ENCODE results near the gene TFCP2. TPM values are rescaled to one million over a fixed set of nuclear protein-coding genes. Genes with fewer than 3 reads are reported as not detected.
"Not testable (repeated sequence)": the region's sequence is repeated elsewhere in the genome, so short reads cannot be mapped to it uniquely, and the experiment has no call there.

The TFCP2 gene
- total and polyA plus RNA-seq, 5 experiments from 2014 or later = 8.0 to 34.9 (median 16.7) TPM

DNA sequence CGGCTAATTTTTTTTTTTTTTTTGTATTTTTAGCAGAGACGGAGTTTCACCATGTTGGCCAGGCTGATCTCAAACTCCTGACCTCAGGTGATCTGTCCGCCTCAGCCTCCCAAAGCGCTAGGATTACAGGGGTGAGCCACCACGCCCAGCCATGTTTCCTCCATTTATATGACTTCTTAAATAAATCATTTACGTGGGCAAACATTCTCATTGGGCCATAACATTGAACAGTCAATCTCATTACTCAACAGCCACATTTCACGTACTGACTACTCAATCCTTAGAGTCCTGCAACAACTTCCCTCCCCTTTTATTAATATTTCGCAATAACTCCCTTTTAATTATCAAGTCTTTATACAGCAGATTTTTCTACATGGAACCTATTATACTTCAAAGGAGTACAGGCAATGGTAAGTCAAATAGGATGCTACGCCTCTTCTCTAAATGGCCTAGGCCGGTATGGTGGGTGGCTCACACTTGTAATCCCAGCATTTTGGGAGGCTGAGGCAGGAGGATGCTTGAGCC, 82.2 kb downstream of the TFCP2 start:
- POLR2A ChIA-PET = interaction anchor here (0.5 to 0.8 kb wide), 2 partner anchors 58 to 146 kb away, joined by 3 to 4 read pairs; no protein-coding TSS in a partner anchor
- Mint-ChIP-seq H3K4me1 (peaks cover 0 to 1% (median 0%) of the 10 kb centered on the region in 4 donors), H3K9me3 (no peaks in the 10 kb centered on the region), H3K27me3 (no peaks in the 10 kb centered on the region), H3K4me3 (no peak overlapping the region), H3K27ac (peak overlapping the region in 2 of 10 donors; percentile 31 to 48), H3K36me3 (peaks cover 0 to 31% (median 6%) of the 10 kb centered on the region in 3 donors)
- no peak for DNase-seq
- ATAC-seq = no peak

DNA sequence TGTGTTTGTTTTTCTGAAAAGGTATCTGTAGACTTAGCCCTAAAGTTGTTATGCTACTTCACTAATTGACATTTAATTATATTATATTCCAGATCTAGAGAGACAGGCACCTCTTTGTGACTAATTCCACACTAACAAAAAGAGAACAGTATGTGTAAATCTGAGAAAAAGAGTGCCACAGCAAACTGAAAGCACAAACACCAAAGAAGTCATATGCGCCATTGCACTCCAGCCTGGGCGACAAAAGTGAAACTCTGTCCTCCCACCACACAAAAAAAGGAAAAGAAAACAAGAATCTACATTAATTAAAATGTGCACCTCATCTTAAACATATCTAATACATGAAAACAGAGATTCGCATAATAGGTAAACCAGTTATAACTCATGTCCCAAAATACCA, 85.1 kb downstream of the TFCP2 start:
- DNase-seq (no peak), ATAC-seq (no peak)
- Mint-ChIP-seq H3K27ac (peak overlapping the region in 2 of 10 donors; percentile 19 to 47), H3K36me3 (peaks cover 0 to 6% (median 0%) of the 10 kb centered on the region in 3 donors), H3K4me1 (peaks cover 6 to 10% (median 8%) of the 10 kb centered on the region in 4 donors), H3K27me3 (no peaks in the 10 kb centered on the region), H3K9me3 (no peaks in the 10 kb centered on the region), H3K4me3 (no peak overlapping the region)
- POLR2A ChIA-PET = no interaction called here

DNA sequence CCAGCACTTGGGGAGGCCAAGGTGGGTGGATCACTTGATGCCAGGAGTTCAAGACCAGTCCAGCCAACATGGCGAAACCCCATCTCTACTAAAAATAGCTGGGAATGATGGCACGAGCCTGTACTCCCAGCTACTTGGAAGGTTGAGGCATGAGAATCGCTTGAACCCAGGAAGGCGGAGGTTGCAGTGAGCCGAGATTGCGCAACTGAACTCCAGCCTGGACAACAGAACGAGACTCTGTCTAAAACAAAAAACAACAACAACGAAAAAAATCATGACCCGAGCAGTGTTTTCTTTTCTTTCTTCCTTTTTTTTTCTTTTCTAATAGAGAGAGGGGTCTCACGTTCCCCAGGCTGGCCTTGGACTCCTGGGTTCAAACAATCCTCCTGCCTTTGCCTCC, 86.0 kb downstream of the TFCP2 start:
- DNase-seq (no peak), ATAC-seq (no peak)
- H3K36me3 Mint-ChIP-seq = peaks cover 0 to 6% (median 0%) of the 10 kb centered on the region in 3 donors
- no peaks in the 10 kb centered on the region for H3K9me3 Mint-ChIP-seq
- peaks cover 15 to 19% (median 17%) of the 10 kb centered on the region in 4 donors for H3K4me1 Mint-ChIP-seq
- no peak overlapping the region for H3K4me3 Mint-ChIP-seq
- H3K27ac Mint-ChIP-seq = peak overlapping the region in 3 of 10 donors; percentile 13 to 56 (median 19)
- no peaks in the 10 kb centered on the region for H3K27me3 Mint-ChIP-seq
- POLR2A ChIA-PET = no interaction called here

DNA sequence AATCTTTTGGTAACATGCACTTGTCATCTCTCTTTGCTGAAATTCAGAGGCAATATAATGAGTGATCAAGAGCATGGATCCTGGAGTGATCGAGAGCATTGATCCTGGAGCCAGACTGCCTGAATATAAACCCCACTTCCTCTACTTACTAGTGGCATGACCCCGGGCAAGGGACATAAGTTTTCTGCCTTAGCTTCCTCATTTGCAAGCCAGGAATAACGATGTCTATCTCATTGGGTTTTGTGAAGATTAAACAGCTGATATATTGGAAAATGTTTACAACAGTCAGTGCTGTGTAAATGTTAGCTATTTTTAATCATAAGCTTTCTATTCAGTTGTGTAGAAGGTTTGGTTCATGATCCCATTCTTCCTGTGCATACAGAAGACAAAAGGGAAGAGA, 87.2 kb downstream of the TFCP2 start:
- H3K27me3 Mint-ChIP-seq = no peaks in the 10 kb centered on the region
- no peak for DNase-seq
- no peak overlapping the region for H3K27ac Mint-ChIP-seq
- peaks cover 0 to 2% (median 0%) of the 10 kb centered on the region in 3 donors for H3K36me3 Mint-ChIP-seq
- no peak for ATAC-seq
- no peak overlapping the region for H3K4me3 Mint-ChIP-seq
- POLR2A ChIA-PET = interaction anchor here (3.4 kb wide), 1 partner anchor 60 kb away, joined by 12 read pairs; the partner anchor contains the start of gene SLC11A2
- no peaks in the 10 kb centered on the region for H3K9me3 Mint-ChIP-seq
- peaks cover 15 to 27% (median 25%) of the 10 kb centered on the region in 4 donors for H3K4me1 Mint-ChIP-seq

DNA sequence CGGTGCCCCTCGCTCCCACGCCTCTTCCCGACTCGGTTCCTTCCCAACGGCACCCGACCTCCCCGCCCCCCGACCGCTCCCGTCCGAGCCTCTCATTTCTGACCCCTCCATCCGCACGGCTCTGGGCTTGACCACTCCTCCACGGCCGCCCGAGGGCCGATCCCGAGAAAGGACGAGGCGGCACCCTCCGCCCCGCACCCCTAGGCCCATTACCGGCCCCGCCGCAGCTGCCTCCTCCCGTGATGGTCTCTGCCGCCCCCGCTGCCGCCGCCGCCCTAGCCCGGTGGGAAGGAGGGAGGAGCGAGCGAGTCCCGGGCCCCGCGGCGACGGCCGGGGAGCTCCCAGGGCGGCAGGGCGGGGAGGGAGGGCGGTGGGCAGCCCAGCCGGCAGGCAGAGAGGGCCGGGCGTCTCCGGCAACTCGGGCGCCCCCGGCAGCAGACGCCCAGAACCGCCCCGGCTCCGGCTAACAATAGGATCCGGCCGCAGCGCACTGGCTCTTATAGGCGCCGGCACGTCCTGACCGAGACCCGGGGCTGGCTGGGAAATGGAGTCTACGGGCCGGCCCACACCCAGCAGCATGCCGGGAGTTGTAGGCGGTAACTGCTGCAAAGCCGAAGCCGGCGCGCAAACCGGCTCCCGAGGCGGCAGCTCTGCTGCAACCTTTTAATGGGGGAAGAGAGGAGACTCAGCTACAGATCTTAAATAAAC, 89.7 kb downstream of the TFCP2 start, which contains the start of gene CSRNP2:
Gene CSRNP2 (minus strand): TSS at position 471 of the 708 bp plus-strand sequence. CDS start 7,035 bp downstream, outside the sequence.
- Mint-ChIP-seq H3K27me3 (no peaks in the 10 kb centered on the region), H3K9me3 (no peaks in the 10 kb centered on the region), H3K36me3 (peaks cover 0 to 12% (median 2%) of the 10 kb centered on the region in 3 donors), H3K27ac (peak within 1 kb of the TSS; percentile 89 to 98 (median 95)), H3K4me3 (peak within 1 kb of the TSS; percentile 91 to 99 (median 96)), H3K4me1 (peaks cover 18 to 41% (median 37%) of the 10 kb centered on the region in 4 donors)
- POLR2A ChIA-PET = interaction anchor here (0.6 to 3.4 kb wide), 16 partner anchors 9 to 971 kb away, joined by 3 to 22 read pairs (median 6); partner anchors contain the start of genes ATF1, COX14, DAZAP2 and LETMD1
- ATAC-seq (peak; percentile 99), DNase-seq (peak; percentile 92 to 97 (median 94))

DNA sequence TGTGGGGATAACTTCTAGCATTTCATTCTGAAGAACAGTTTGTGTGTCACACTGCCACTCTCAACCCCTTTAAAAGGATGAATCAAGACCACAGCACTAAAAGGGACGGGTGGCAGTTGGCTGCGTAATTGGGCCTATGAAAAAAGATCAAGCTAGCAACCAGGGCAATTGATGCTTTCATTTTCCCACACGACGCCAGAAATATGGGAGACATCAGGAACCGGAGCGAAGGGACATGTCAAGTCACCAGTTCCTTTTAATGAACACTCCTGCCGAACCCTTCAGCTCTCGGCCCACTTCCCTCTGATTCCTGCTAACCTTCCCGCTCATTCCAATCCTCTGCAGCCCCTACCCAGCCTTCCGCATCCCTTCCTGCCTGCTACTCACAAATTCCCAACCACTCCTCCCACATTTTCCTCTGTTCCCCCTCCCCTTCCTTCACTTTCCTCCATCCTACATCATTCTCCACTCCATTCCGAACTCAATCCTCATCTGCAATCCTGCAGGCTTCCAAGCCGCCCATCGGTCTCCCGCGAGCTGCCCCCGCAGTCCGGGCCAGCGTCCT, 90.3 kb downstream of the TFCP2 start:
- peak overlapping the region; percentile 91 to 99 (median 96) for H3K4me3 Mint-ChIP-seq
- no peaks in the 10 kb centered on the region for H3K27me3 Mint-ChIP-seq
- H3K9me3 Mint-ChIP-seq = no peaks in the 10 kb centered on the region
- H3K27ac Mint-ChIP-seq = peak overlapping the region; percentile 89 to 98 (median 95)
- POLR2A ChIA-PET = interaction anchor here (0.7 to 3.4 kb wide), 9 partner anchors 34 to 319 kb away, joined by 3 to 22 read pairs (median 11); partner anchors contain the start of genes ATF1, DAZAP2, LETMD1 and POU6F1
- ATAC-seq = peak in 1 of 2 donors; percentile 3
- peaks cover 20 to 46% (median 42%) of the 10 kb centered on the region in 4 donors for H3K4me1 Mint-ChIP-seq
- peak in 8 of 10 donors; percentile 8 to 53 (median 28) for DNase-seq
- H3K36me3 Mint-ChIP-seq = peaks cover 0 to 12% (median 2%) of the 10 kb centered on the region in 3 donors

DNA sequence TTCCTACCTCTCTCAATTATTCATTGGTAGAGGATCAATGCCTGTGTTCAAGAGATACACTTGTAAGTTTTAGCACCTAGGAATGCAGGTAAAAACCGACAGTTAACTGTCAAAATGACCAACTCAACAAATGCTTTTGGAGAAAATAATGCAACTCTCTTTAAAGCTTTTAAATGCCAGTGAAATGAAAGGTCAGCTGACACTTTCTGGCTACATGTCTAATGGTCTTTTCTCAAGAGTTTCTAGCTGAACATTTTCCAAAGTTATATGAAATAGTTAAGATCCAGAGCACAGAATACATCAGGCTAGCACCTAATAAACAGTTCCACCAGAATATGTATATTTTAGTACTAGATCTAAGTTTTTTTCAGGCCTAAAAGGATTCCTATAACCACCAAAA, 91.5 kb downstream of the TFCP2 start:
- peak overlapping the region in 2 of 10 donors; percentile 18 to 36 for H3K27ac Mint-ChIP-seq
- H3K4me3 Mint-ChIP-seq = peak overlapping the region; percentile 11 to 97 (median 94)
- DNase-seq (no peak), ATAC-seq (no peak)
- H3K9me3 Mint-ChIP-seq = no peaks in the 10 kb centered on the region
- H3K27me3 Mint-ChIP-seq = no peaks in the 10 kb centered on the region
- peaks cover 20 to 54% (median 49%) of the 10 kb centered on the region in 4 donors for H3K4me1 Mint-ChIP-seq
- H3K36me3 Mint-ChIP-seq = peaks cover 0 to 15% (median 2%) of the 10 kb centered on the region in 3 donors
- POLR2A ChIA-PET = interaction anchor here (0.7 to 1.0 kb wide), 2 partner anchors 73 to 157 kb away, joined by 3 read pairs; partner anchors contain the start of gene DAZAP2

DNA sequence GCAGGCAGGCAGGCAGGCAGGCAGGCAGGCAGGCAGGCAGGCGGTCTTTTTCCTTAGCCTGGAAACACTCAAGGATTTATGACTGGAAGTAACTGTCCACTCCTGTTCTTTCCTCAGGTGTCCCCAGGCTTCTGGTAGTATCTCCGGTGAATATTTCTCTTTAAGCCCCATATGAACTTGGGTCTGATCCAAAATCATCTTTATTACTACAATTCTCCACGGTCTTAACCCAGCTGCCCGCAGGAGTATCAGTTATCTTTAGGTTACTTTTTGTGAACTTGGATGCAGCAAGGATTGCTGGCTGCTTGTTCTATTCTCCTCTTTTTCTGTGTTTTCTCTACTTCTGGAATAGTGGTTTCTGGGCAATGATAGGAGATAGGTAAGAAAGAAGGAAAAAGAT, 92.8 kb downstream of the TFCP2 start:
- peaks cover 23 to 61% (median 52%) of the 10 kb centered on the region in 4 donors for H3K4me1 Mint-ChIP-seq

DNA sequence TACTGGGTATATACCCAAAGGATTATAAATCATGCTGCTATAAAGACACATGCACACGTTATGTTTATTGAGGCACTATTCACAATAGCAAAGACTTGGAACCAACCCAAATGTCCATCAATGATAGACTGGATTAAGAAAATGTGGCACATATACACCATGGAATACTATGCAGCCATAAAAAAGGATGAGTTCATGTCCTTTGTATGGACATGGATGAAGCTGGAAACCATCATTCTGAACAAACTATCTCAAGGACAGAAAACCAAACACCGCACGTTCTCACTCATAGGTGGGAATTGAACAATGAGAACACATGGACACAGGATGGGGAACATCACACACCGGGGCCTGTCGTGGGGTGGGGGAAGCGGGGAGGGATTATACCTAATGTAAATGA, 94.1 kb downstream of the TFCP2 start:
- Mint-ChIP-seq H3K4me1 (peaks cover 21 to 62% (median 51%) of the 10 kb centered on the region in 4 donors), H3K27ac (peak overlapping the region in 2 of 10 donors; percentile 43 to 62), H3K36me3 (peaks cover 0 to 27% (median 2%) of the 10 kb centered on the region in 3 donors)
- H3K4me3 Mint-ChIP-seq, DNase-seq, H3K9me3 Mint-ChIP-seq, ATAC-seq, POLR2A ChIA-PET, H3K27me3 Mint-ChIP-seq: not testable (repeated sequence)

More for the DNA sequence above, 92.8 kb downstream of the TFCP2 start:
- Mint-ChIP-seq H3K27ac (peak overlapping the region in 2 of 10 donors; percentile 18 to 42), H3K36me3 (peaks cover 0 to 21% (median 2%) of the 10 kb centered on the region in 3 donors), H3K9me3 (no peaks in the 10 kb centered on the region), H3K27me3 (no peaks in the 10 kb centered on the region), H3K4me3 (no peak overlapping the region)
- DNase-seq (no peak), ATAC-seq (no peak)
- POLR2A ChIA-PET = no interaction called here

DNA sequence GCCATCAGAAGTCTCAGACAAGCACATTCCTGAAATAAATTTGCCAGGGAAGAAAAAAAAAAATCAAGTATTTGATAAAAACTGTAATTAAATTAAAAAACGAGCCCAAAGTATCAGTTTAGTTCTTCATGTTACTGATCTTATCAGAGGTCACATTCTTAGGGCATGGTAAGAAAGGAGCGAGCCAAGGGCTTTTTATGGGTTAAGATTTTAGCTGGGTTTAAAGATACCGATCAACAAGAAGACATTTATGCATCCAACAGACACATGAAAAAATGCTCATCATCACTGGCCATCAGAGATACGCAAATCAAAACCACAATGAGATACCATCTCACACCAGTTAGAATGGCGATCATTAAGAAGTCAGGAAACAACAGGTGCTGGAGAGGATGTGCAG, 94.6 kb downstream of the TFCP2 start:
- H3K27me3 Mint-ChIP-seq, H3K9me3 Mint-ChIP-seq, H3K27ac Mint-ChIP-seq, DNase-seq, ATAC-seq, H3K4me3 Mint-ChIP-seq: not testable (repeated sequence)
- Mint-ChIP-seq H3K4me1 (peaks cover 21 to 57% (median 47%) of the 10 kb centered on the region in 4 donors), H3K36me3 (peaks cover 0 to 32% (median 6%) of the 10 kb centered on the region in 3 donors)
- POLR2A ChIA-PET = interaction anchor here (0.5 kb wide), 1 partner anchor 265 kb away, joined by 3 read pairs; no protein-coding TSS in a partner anchor

DNA sequence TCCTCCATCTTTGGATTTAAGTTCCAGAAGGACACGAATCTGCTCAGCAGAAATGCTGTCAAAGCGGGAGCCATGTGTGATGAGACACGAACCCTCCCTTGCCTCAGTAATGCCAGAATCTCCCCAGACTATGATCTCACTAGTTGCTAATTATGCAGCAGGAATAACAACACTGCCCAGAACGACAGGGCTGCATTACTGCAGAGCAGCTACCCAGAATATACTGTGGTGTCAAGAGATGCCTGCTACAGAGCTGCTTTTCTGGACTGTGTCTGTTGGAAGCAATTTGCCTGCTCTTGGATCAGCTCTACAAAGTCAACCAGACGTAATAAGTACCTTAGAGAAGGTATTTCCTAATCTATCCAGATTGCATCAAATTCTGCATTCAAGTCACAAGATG, 95.0 kb downstream of the TFCP2 start:
- Mint-ChIP-seq H3K9me3 (no peaks in the 10 kb centered on the region), H3K27me3 (no peaks in the 10 kb centered on the region), H3K4me1 (peaks cover 21 to 56% (median 45%) of the 10 kb centered on the region in 4 donors), H3K4me3 (no peak overlapping the region), H3K36me3 (peaks cover 0 to 36% (median 7%) of the 10 kb centered on the region in 3 donors), H3K27ac (peak overlapping the region in 1 of 10 donors; percentile 12)
- POLR2A ChIA-PET = interaction anchor here (0.5 kb wide), 1 partner anchor 265 kb away, joined by 3 read pairs; no protein-coding TSS in a partner anchor
- ATAC-seq (no peak), DNase-seq (no peak)
